B cell (primary cell): ENCODE data around the gene LRRC37A3.

ENCODE experiments used
- EZH2 ChIP-seq: IDR thresholded peaks from 2 replicates; pipeline ENCODE4 v1.6.1; 2012; ENCODE audit warnings: borderline replicate concordance, low read depth, mild to moderate bottlenecking, moderate library complexity, low read length; ENCODE audit not compliant: insufficient read depth, poor library complexity, severe bottlenecking
- TF ChIP-seq, protein P1 (sequence below): fragments of 200-600 bp; IDR thresholded peaks from one replicate; pipeline ENCODE4 v1.8.0; 2022; ENCODE audit warnings: antibody characterized with exemption, mild to moderate bottlenecking

DNA sequence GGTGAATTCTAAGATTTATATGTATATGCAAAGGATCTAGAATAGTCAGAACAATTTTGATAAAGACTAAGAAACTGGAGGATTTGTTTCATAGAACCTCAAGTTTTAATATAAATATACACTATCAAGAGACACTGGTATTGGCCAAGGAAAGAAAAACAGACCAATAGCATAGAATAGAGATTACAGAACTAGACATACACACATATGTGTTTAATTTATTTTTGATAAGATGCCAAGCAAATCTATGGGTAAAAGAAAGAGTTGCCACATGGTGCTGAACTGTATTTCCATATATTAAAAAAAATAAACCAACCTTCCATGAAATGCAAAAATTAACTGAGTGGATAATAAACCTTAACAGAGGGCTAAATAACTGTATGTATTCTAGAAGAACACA is 27.9 kb upstream of the LRRC37A3 start:
- TF ChIP-seq, protein P1, sequence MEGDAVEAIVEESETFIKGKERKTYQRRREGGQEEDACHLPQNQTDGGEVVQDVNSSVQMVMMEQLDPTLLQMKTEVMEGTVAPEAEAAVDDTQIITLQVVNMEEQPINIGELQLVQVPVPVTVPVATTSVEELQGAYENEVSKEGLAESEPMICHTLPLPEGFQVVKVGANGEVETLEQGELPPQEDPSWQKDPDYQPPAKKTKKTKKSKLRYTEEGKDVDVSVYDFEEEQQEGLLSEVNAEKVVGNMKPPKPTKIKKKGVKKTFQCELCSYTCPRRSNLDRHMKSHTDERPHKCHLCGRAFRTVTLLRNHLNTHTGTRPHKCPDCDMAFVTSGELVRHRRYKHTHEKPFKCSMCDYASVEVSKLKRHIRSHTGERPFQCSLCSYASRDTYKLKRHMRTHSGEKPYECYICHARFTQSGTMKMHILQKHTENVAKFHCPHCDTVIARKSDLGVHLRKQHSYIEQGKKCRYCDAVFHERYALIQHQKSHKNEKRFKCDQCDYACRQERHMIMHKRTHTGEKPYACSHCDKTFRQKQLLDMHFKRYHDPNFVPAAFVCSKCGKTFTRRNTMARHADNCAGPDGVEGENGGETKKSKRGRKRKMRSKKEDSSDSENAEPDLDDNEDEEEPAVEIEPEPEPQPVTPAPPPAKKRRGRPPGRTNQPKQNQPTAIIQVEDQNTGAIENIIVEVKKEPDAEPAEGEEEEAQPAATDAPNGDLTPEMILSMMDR: no peak
- TF ChIP-seq EZH2: no peak
